Neuron (in vitro differentiated cells): ENCODE results near the gene NMS.
"Not testable (repeated sequence)": the region's sequence is repeated elsewhere in the genome, so short reads cannot be mapped to it uniquely, and the experiment has no call there.

ENCODE experiments used
- H2AFZ ChIP-seq: one replicate; pipeline ENCODE4 v1.6.1; 2013; ENCODE audit warnings: low read depth, mild to moderate bottlenecking, inconsistent platforms, low read length, moderate library complexity
- H3K27me3 ChIP-seq: one replicate; pipeline ENCODE4 v1.6.1; 2013; ENCODE audit warnings: low read length; ENCODE audit not compliant: insufficient read depth
- H3K36me3 ChIP-seq: one replicate; pipeline ENCODE4 v1.6.1; 2013; ENCODE audit warnings: low read length; ENCODE audit not compliant: insufficient read depth
- H3K4me1 ChIP-seq: one replicate; pipeline ENCODE4 v1.6.1; 2013; ENCODE audit warnings: low read length; ENCODE audit not compliant: insufficient read depth
- H3K4me3 ChIP-seq: 2 replicates; pipeline ENCODE4 v1.5.1; 2013; ENCODE audit warnings: mild to moderate bottlenecking, low read length, moderate library complexity
- H3K9me3 ChIP-seq: one replicate; pipeline ENCODE4 v1.6.1; 2013; ENCODE audit warnings: low read length

NMS gene

GRCh38 chr2:100451734-100452133, 18.5 kb upstream of the NMS start:
- Histone ChIP-seq H3K27me3 (no peaks in the 10 kb centered on the region), H2AFZ (no peak overlapping the region), H3K36me3 (no peaks in the 10 kb centered on the region), H3K4me1 (no peaks in the 10 kb centered on the region), H3K9me3 (no peaks in the 10 kb centered on the region), H3K4me3 (no peak overlapping the region)

GRCh38 chr2:100453853-100454252, 16.4 kb upstream of the NMS start:
- Histone ChIP-seq H3K4me3 (no peak overlapping the region), H3K36me3 (no peaks in the 10 kb centered on the region), H3K9me3 (no peaks in the 10 kb centered on the region), H2AFZ (no peak overlapping the region), H3K27me3 (no peaks in the 10 kb centered on the region), H3K4me1 (no peaks in the 10 kb centered on the region)

- H3K27me3 ChIP-seq, H3K36me3 ChIP-seq, H3K4me3 ChIP-seq, H3K4me1 ChIP-seq, H3K9me3 ChIP-seq, H2AFZ ChIP-seq: not testable (repeated sequence)
These were observed 13.9 kb upstream of the NMS start for GRCh38 chr2:100456357-100456756.

GRCh38 chr2:100460904-100461530, 9.3 kb upstream of the NMS start:
- H2AFZ ChIP-seq, result no peak overlapping the region
- no peak overlapping the region for H3K4me3 ChIP-seq
- no peaks in the 10 kb centered on the region for H3K4me1 ChIP-seq
- no peaks in the 10 kb centered on the region for H3K36me3 ChIP-seq
- no peaks in the 10 kb centered on the region for H3K27me3 ChIP-seq
- H3K9me3 ChIP-seq, result no peaks in the 10 kb centered on the region

GRCh38 chr2:100470898-100471514, 724 bp downstream of the NMS start:
- Histone ChIP-seq H3K4me3 (no peak overlapping the region), H3K4me1 (no peaks in the 10 kb centered on the region), H3K36me3 (no peaks in the 10 kb centered on the region), H3K9me3 (no peaks in the 10 kb centered on the region), H2AFZ (no peak overlapping the region), H3K27me3 (no peaks in the 10 kb centered on the region)

- Histone ChIP-seq H3K27me3 (peaks cover 3% of the 10 kb centered on the region), H3K9me3 (no peaks in the 10 kb centered on the region), H2AFZ (no peak overlapping the region), H3K36me3 (no peaks in the 10 kb centered on the region), H3K4me1 (no peaks in the 10 kb centered on the region), H3K4me3 (no peak overlapping the region)
These were observed 6.3 kb downstream of the NMS start for GRCh38 chr2:100476606-100477005.

GRCh38 chr2:100482741-100483140, 12.5 kb downstream of the NMS start:
- Histone ChIP-seq H3K4me1 (no peaks in the 10 kb centered on the region), H2AFZ (no peak overlapping the region), H3K4me3 (no peak overlapping the region), H3K27me3 (peaks cover 3% of the 10 kb centered on the region), H3K9me3 (no peaks in the 10 kb centered on the region), H3K36me3 (no peaks in the 10 kb centered on the region)

GRCh38 chr2:100483895-100484294, 13.6 kb downstream of the NMS start:
- H3K4me3 ChIP-seq, result no peak overlapping the region
- no peaks in the 10 kb centered on the region for H3K4me1 ChIP-seq
- no peaks in the 10 kb centered on the region for H3K9me3 ChIP-seq
- H3K36me3 ChIP-seq, result no peaks in the 10 kb centered on the region
- no peak overlapping the region for H2AFZ ChIP-seq
- peaks cover 3% of the 10 kb centered on the region for H3K27me3 ChIP-seq

- Histone ChIP-seq H3K9me3 (no peaks in the 10 kb centered on the region), H3K4me1 (no peaks in the 10 kb centered on the region), H3K27me3 (peaks cover 3% of the 10 kb centered on the region), H2AFZ (no peak overlapping the region), H3K36me3 (no peaks in the 10 kb centered on the region), H3K4me3 (no peak overlapping the region)
These were observed 14.1 kb downstream of the NMS start for GRCh38 chr2:100484390-100484789.

- no peaks in the 10 kb centered on the region for H3K9me3 ChIP-seq
- no peak overlapping the region for H3K4me3 ChIP-seq
- H3K4me1 ChIP-seq, result no peaks in the 10 kb centered on the region
- H2AFZ ChIP-seq, result no peak overlapping the region
- no peaks in the 10 kb centered on the region for H3K36me3 ChIP-seq
- H3K27me3 ChIP-seq, result no peaks in the 10 kb centered on the region
These were observed 15.1 kb downstream of the NMS start for GRCh38 chr2:100485396-100485795.

GRCh38 chr2:100494712-100495111, 24.4 kb downstream of the NMS start:
- no peak overlapping the region for H2AFZ ChIP-seq
- H3K4me3 ChIP-seq, result no peak overlapping the region
- H3K9me3 ChIP-seq, result no peaks in the 10 kb centered on the region
- H3K27me3 ChIP-seq, result peaks cover 3% of the 10 kb centered on the region
- no peaks in the 10 kb centered on the region for H3K4me1 ChIP-seq
- no peaks in the 10 kb centered on the region for H3K36me3 ChIP-seq

GRCh38 chr2:100502782-100503181, 32.5 kb downstream of the NMS start:
- H2AFZ ChIP-seq, result no peak overlapping the region
- no peaks in the 10 kb centered on the region for H3K36me3 ChIP-seq
- H3K9me3 ChIP-seq, result no peaks in the 10 kb centered on the region
- no peak overlapping the region for H3K4me3 ChIP-seq
- no peaks in the 10 kb centered on the region for H3K4me1 ChIP-seq
- H3K27me3 ChIP-seq, result no peaks in the 10 kb centered on the region

- H2AFZ ChIP-seq, result no peak overlapping the region
- no peaks in the 10 kb centered on the region for H3K36me3 ChIP-seq
- no peaks in the 10 kb centered on the region for H3K9me3 ChIP-seq
- no peaks in the 10 kb centered on the region for H3K4me1 ChIP-seq
- H3K4me3 ChIP-seq, result no peak overlapping the region
- H3K27me3 ChIP-seq, result no peaks in the 10 kb centered on the region
These were observed 34.3 kb downstream of the NMS start for GRCh38 chr2:100504542-100504941.

- no peaks in the 10 kb centered on the region for H3K36me3 ChIP-seq
- H3K4me1 ChIP-seq, result no peaks in the 10 kb centered on the region
- no peak overlapping the region for H2AFZ ChIP-seq
- H3K27me3 ChIP-seq, result no peaks in the 10 kb centered on the region
- no peaks in the 10 kb centered on the region for H3K9me3 ChIP-seq
- no peak overlapping the region for H3K4me3 ChIP-seq
These were observed 38.8 kb downstream of the NMS start for GRCh38 chr2:100509066-100509465.
